ENCODE data around the gene RNU6-9. TPM values are rescaled to one million over a fixed set of nuclear protein-coding genes. Genes with fewer than 3 reads are reported as not detected.

Gene RNU6-9
- total and polyA plus RNA-seq, 2 of the 13 experiments (the other 11 are each of a cell fraction or from before 2014, with no cell fraction given), result under 0.01 TPM; not detected in 1

GRCh38 chr19:934865-935479, 41.7 kb downstream of the RNU6-9 start (continued):
- TF ChIP-seq SOX5 (CRISPR knock-in tag; IDR thresholded peaks at IDR 0.05; ENCODE audit: borderline replicate concordance), result peak; percentile 86
- peak; percentile 77; the same call in 1 of the 2 replicates for TF ChIP-seq ZNF740 (CRISPR knock-in tag; IDR thresholded peaks at IDR 0.05)
- TF ChIP-seq MIXL1 (CRISPR knock-in tag; IDR thresholded peaks at IDR 0.05), result peak; percentile 54; the same call in 1 of the 2 replicates
- TF ChIP-seq THAP8 (CRISPR knock-in tag; IDR thresholded peaks at IDR 0.05; ENCODE audit: borderline replicate concordance), result no peak
- TF ChIP-seq CHD2 (IDR thresholded peaks at IDR 0.05; ENCODE audit: low read depth, low read length), result no peak
- TF ChIP-seq ZNF367 (CRISPR knock-in tag; IDR thresholded peaks at IDR 0.05; ENCODE audit: borderline replicate concordance), result 0 out of 2 replicates have a peak, but pooled peaks have one; percentile 67
- TF ChIP-seq ETV5 (CRISPR knock-in tag; IDR thresholded peaks at IDR 0.05; ENCODE audit: borderline replicate concordance), result peak; percentile 97
- TF ChIP-seq ZNF605 (CRISPR knock-in tag; IDR thresholded peaks at IDR 0.05), result peak; percentile 84
- TF ChIP-seq ZNF326 (CRISPR knock-in tag; IDR thresholded peaks at IDR 0.05; ENCODE audit: borderline replicate concordance), result no peak; the same call in 1 of the 2 replicates
- peak; percentile 88 for TF ChIP-seq SMAD3 (CRISPR knock-in tag; IDR thresholded peaks at IDR 0.05)
- TF ChIP-seq ZNF20 (CRISPR knock-in tag; IDR thresholded peaks at IDR 0.05), result 0 out of 2 replicates have a peak, but pooled peaks have one; percentile 41
- no peak; the same call in 1 of the 2 replicates for TF ChIP-seq ZSCAN20 (CRISPR knock-in tag; IDR thresholded peaks at IDR 0.05; ENCODE audit: borderline replicate concordance)
- 0 out of 2 replicates have a peak, but pooled peaks have one; percentile 8 for TF ChIP-seq ZNF460 (CRISPR knock-in tag; IDR thresholded peaks at IDR 0.05; ENCODE audit: borderline replicate concordance)
- peak; percentile 100 for TF ChIP-seq ZNF687 (CRISPR knock-in tag; IDR thresholded peaks at IDR 0.05)
- no peak for TF ChIP-seq ATF1 (CRISPR knock-in tag; IDR thresholded peaks at IDR 0.05)
- TF ChIP-seq TOPORS (CRISPR knock-in tag; IDR thresholded peaks at IDR 0.05), result no peak; the same call in 1 of the 2 replicates
- peak; percentile 82; the same call in 1 of the 2 replicates for TF ChIP-seq REXO4 (CRISPR knock-in tag; IDR thresholded peaks at IDR 0.05; ENCODE audit: borderline replicate concordance)
- no peak for TF ChIP-seq ZNF782 (CRISPR knock-in tag; IDR thresholded peaks at IDR 0.05; ENCODE audit: borderline replicate concordance)
- TF ChIP-seq NFATC3 (CRISPR knock-in tag; IDR thresholded peaks at IDR 0.05), result 0 out of 2 replicates have a peak, but pooled peaks have one; percentile 71
- TF ChIP-seq SKIL (CRISPR knock-in tag; IDR thresholded peaks at IDR 0.05; ENCODE audit: borderline replicate concordance), result peak; percentile 98
- TF ChIP-seq IRF2 (CRISPR knock-in tag; IDR thresholded peaks at IDR 0.05), result peak; percentile 75

Data from HepG2 (cell line).